HAP-1 (cell line): Measurements from ENCODE around the gene SAMD9.
"Not testable (repeated sequence)": the region's sequence is repeated elsewhere in the genome, so short reads cannot be mapped to it uniquely, and the experiment has no call there.

Experiments used
- DNase-seq, 2 experiments: peaks; one replicate each; pipeline ENCODE4 v3.0.0-alpha.2; 2016 to 2020; ENCODE audit warnings: low spot score in 2 of 2
- H3K27me3 ChIP-seq: fragments of 250-450 bp; sonication (Bioruptor Pico); 2 replicates; pipeline ENCODE4 v1.5.1; 2020; ENCODE audit warnings: low read depth, mild to moderate bottlenecking, moderate library complexity
- H3K36me3 ChIP-seq: fragments of 250-450 bp; sonication (Bioruptor Pico); replicated peaks from 2 replicates; pipeline ENCODE4 v1.5.1; 2020; ENCODE audit warnings: mild to moderate bottlenecking
- H3K4me1 ChIP-seq: fragments of 250-450 bp; sonication (Bioruptor Pico); 2 replicates; pipeline ENCODE4 v1.5.1; 2020; ENCODE audit warnings: mild to moderate bottlenecking
- H3K4me3 ChIP-seq: fragments of 250-450 bp; sonication (Bioruptor Pico); 2 replicates; pipeline ENCODE4 v1.5.1; 2020; ENCODE audit warnings: mild to moderate bottlenecking, moderate library complexity
- H3K9me3 ChIP-seq: fragments of 250-450 bp; sonication (Bioruptor Pico); 2 replicates; pipeline ENCODE4 v1.5.1; 2020; ENCODE audit warnings: mild to moderate bottlenecking, moderate library complexity
- in situ Hi-C: fragments of 300-500 bp; cut with MboI; formaldehyde crosslinking; loops from 3 replicates; pipeline ENCODE4 v1.14.3; 2020; ENCODE audit warnings: low sequenced_read_pairs, inconsistent platforms, mixed read lengths

The SAMD9 gene

GRCh38 chr7:93145354-93145753, 27.6 kb upstream of the SAMD9 start:
- no peaks in the 10 kb centered on the region for H3K36me3 ChIP-seq
- no peaks in the 10 kb centered on the region for H3K9me3 ChIP-seq
- DNase-seq: no peak
- no peak overlapping the region for H3K4me3 ChIP-seq
- peaks cover 8% of the 10 kb centered on the region; the same call in 1 of the 2 replicates for H3K27me3 ChIP-seq
- in situ Hi-C loops: no loop called here
- H3K4me1 ChIP-seq: no peaks in the 10 kb centered on the region

DNA sequence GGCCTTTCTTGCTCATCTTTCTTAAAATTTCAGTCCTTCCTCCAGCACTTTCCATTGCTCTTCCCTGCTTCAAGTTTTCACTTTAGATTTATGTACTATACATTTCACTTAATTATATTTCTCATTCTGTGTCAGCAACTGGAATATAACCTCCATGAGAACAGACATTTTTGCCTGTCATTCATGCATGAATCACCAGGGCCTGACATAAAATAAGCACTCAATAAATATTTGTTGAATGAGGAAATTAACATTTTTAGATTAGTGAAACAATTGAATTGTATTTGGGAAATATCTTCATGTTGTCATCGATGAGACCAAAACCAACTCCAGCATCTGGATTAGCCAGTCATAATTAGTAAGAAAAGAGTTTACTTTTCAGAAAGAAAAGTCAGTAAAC, 24.3 kb upstream of the SAMD9 start:
- Histone ChIP-seq H3K27me3 (peaks cover 8% of the 10 kb centered on the region; the same call in 1 of the 2 replicates), H3K9me3 (no peaks in the 10 kb centered on the region), H3K36me3 (no peaks in the 10 kb centered on the region), H3K4me3 (no peak overlapping the region), H3K4me1 (no peaks in the 10 kb centered on the region)
- no peak for DNase-seq
- in situ Hi-C loops: no loop called here

DNA sequence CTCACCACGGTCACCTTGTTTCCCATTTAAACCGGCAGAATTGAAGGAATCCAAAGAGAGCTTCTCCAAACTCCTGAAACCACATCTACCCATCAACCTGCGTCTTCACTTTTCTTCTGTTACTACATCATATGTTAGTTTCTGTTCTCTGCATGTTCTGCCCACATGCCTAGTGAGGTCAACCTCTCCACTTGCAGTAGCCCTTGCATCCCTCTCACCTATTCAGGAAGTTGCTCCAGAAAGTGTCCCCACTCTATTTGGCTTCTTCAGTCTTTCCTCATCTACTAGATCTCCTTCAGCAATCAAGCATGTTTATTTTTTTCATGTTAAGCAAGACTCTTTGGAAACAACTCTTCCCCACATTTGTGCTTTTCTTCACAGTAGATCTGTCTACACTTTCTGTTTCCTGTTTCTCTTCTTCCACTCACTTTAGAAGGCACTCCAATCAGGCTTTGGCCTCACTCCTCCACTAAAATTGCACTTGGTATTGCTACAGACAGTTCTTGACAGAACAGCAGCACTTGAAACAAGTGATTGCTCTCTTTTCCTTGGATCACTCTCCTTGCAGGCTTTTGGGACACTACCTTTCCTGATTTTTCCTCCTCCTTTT, 22.9 kb upstream of the SAMD9 start:
- DNase-seq: no peak
- H3K4me3 ChIP-seq: no peak overlapping the region
- in situ Hi-C loops: no loop called here
- no peaks in the 10 kb centered on the region for H3K9me3 ChIP-seq
- H3K36me3 ChIP-seq: no peaks in the 10 kb centered on the region
- no peaks in the 10 kb centered on the region for H3K4me1 ChIP-seq
- peaks cover 4% of the 10 kb centered on the region for H3K27me3 ChIP-seq

GRCh38 chr7:93138576-93138975, 20.8 kb upstream of the SAMD9 start:
- in situ Hi-C loops: no loop called here
- H3K4me3 ChIP-seq: no peak overlapping the region

DNA sequence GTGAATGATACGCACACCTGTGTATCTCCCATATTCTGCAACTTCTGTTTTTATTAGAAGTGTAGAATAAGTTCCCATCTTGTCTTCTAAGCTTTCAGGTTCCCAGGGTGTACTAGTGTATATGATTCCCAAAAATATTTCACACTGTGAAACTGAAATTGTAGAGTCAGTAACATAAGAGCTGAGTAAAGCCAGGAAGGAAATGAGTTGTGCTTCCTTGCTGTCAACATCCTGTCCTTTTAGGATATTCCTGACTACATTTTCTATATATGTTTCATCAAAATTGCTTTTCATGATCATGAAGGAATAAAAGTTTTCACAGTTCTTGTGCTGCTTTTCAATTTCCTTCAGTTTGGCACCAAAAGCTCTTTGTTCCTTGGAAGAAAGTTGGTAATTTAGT, 15.2 kb upstream of the SAMD9 start:
- Histone ChIP-seq H3K36me3 (no peaks in the 10 kb centered on the region), H3K9me3 (no peaks in the 10 kb centered on the region), H3K27me3 (peaks cover 12% of the 10 kb centered on the region), H3K4me1 (no peaks in the 10 kb centered on the region), H3K4me3 (no peak overlapping the region)
- no peak for DNase-seq
- in situ Hi-C loops: no loop called here

More at GRCh38 chr7:93138576-93138975, 20.8 kb upstream of the SAMD9 start:
- no peaks in the 10 kb centered on the region for H3K4me1 ChIP-seq
- H3K36me3 ChIP-seq: no peaks in the 10 kb centered on the region
- DNase-seq: no peak
- peaks cover 13% of the 10 kb centered on the region for H3K27me3 ChIP-seq
- no peaks in the 10 kb centered on the region for H3K9me3 ChIP-seq

DNA sequence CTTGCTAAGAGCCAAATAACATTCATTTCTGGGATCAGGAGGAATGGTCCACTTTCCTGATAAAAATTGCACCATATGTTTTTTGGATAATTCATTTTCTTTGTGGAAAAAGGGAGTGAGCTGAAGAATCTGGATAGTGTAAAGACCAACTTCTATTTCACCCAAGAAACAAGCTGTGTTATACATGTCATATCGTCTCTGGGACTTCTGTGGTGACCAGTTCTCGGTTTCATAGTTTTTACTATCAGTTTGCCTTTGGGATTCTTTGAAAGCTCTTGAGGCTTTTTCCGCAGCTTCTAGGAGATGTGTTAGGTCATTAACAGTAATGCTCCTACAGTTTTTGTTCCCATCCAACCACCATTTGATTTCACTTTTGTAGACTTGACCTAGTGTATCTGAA, 14.4 kb upstream of the SAMD9 start:
- no peaks in the 10 kb centered on the region for H3K4me1 ChIP-seq
- peaks cover 12% of the 10 kb centered on the region for H3K27me3 ChIP-seq
- no peak overlapping the region for H3K4me3 ChIP-seq
- in situ Hi-C loops: no loop called here
- DNase-seq: no peak
- H3K9me3 ChIP-seq: no peaks in the 10 kb centered on the region
- H3K36me3 ChIP-seq: no peaks in the 10 kb centered on the region

GRCh38 chr7:93126954-93127353, 9.2 kb upstream of the SAMD9 start:
- H3K4me3 ChIP-seq, H3K27me3 ChIP-seq, H3K9me3 ChIP-seq, DNase-seq, H3K36me3 ChIP-seq, H3K4me1 ChIP-seq, in situ Hi-C loops: not testable (repeated sequence)

DNA sequence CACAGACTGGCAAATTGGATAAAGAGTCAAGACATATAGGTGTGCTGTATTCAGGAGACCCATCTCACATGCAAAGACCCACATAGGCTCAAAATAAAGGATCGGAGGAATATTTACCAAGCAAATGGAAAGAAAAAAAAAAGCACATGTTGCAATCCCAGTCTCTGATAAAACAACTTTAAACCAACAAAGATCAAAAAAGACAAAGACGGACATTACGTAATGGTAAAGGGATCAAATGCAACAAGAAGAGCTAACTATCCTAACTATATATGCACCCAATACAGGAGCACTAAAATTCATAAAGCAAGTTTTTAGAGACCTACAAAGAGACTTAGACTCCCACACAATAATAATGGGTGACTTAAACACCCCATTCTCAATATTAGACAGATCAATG, 5.8 kb upstream of the SAMD9 start:
- H3K36me3 ChIP-seq, H3K9me3 ChIP-seq, H3K4me1 ChIP-seq, DNase-seq, in situ Hi-C loops, H3K27me3 ChIP-seq, H3K4me3 ChIP-seq: not testable (repeated sequence)

DNA sequence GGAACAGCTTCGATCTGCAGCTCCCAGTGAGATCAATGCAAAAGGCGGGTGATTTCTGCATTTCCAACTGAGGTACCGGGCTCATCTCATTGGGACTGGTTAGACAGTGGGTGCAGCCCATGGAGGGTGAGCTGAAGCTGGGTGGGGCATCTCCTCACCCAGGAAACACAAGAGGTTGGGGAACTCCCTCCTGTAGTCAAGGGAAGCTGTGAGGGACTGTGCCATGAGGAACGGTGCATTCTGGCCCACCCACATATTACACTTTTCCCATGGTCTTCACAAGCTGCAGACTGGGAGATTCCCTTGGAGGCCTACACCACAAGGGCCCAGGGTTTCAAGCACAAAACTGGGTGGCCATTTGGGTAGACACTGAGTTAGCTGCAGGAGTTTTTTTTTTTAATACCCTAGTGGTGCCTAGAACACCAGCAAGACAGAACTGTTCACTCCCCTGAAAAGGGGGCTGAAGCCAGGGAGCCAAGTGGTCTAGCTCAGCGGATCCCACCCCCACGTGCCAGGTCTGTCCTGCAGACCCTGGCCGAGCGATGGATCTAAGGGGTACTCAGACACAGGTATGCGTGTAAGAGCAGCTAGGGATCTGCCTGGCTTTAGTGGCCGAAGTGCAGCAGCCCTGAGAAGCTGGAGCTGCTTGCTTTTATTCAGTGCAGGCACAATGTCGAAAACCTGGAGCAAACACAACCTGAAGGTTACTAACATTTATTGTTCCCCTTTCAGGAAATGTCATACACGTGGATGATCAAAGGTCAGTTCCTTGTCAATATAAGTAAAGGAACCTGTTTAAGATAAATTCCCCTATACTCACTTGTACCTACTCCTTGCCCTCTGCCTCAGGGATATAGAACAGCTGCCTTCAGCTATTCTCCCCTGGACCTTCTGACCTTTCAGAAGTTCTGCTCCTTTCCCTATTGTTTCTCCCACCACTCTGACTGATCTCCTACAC, 3.1 kb upstream of the SAMD9 start:
- no peaks in the 10 kb centered on the region for H3K36me3 ChIP-seq
- no peak for DNase-seq
- no peak overlapping the region for H3K4me3 ChIP-seq
- no peaks in the 10 kb centered on the region for H3K27me3 ChIP-seq
- H3K9me3 ChIP-seq: no peaks in the 10 kb centered on the region
- H3K4me1 ChIP-seq: no peaks in the 10 kb centered on the region
- in situ Hi-C loops: no loop called here

- Histone ChIP-seq H3K36me3 (no peaks in the 10 kb centered on the region), H3K4me3 (no peak overlapping the region), H3K9me3 (no peaks in the 10 kb centered on the region), H3K27me3 (no peaks in the 10 kb centered on the region), H3K4me1 (no peaks in the 10 kb centered on the region)
- no peak for DNase-seq
- in situ Hi-C loops: no loop called here
Observed at GRCh38 chr7:93119191-93119905, 1.6 kb upstream of the SAMD9 start.

- in situ Hi-C loops: no loop called here
- Histone ChIP-seq H3K4me3 (no peak overlapping the region), H3K27me3 (no peaks in the 10 kb centered on the region), H3K4me1 (no peaks in the 10 kb centered on the region), H3K36me3 (no peaks in the 10 kb centered on the region), H3K9me3 (no peaks in the 10 kb centered on the region)
- no peak for DNase-seq
Observed at GRCh38 chr7:93117327-93117726, 452 bp downstream of the SAMD9 start.

- Histone ChIP-seq H3K4me3 (no peak overlapping the region), H3K9me3 (no peaks in the 10 kb centered on the region), H3K27me3 (no peaks in the 10 kb centered on the region), H3K36me3 (no peaks in the 10 kb centered on the region), H3K4me1 (no peaks in the 10 kb centered on the region)
- DNase-seq: no peak
- in situ Hi-C loops: no loop called here
Observed at GRCh38 chr7:93115796-93116195, 2.0 kb downstream of the SAMD9 start.

- Histone ChIP-seq H3K9me3 (no peaks in the 10 kb centered on the region), H3K4me1 (no peaks in the 10 kb centered on the region), H3K4me3 (no peak overlapping the region), H3K36me3 (no peaks in the 10 kb centered on the region), H3K27me3 (no peaks in the 10 kb centered on the region)
- in situ Hi-C loops: no loop called here
- DNase-seq: no peak
Observed at GRCh38 chr7:93108003-93108402, 9.8 kb downstream of the SAMD9 start.

DNA sequence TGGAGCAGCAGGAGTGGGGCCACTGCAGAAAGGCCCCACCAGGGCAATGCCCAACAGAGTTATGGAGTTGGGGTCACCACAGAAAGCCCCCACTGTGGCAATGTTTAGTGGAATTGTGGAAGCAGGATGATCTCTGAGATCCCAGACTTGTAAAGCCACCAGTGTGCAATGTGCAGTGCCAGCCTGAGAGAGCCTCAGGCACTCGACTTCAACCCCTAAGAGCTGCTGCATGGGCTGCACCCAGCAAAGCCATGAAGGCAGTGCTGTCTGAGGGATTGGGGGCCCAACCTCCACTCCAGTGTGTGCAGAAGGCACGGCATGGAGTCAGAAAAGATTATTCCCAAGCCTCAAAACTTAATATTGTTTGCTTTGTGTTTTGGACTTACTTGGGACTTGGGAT, 20.4 kb downstream of the SAMD9 start:
- peaks cover 7% of the 10 kb centered on the region; the same call in 1 of the 2 replicates for H3K27me3 ChIP-seq
- H3K36me3 ChIP-seq: no peaks in the 10 kb centered on the region
- H3K4me3 ChIP-seq: no peak overlapping the region
- no peak for DNase-seq
- H3K9me3 ChIP-seq: no peaks in the 10 kb centered on the region
- in situ Hi-C loops: no loop called here
- no peaks in the 10 kb centered on the region for H3K4me1 ChIP-seq
